ENCODE data around the gene SOX6.
"Not testable (repeated sequence)": the region's sequence is repeated elsewhere in the genome, so short reads cannot be mapped to it uniquely, and the experiment has no call there.

SOX6 gene

GRCh38 chr11:16078936-16079335, 277.4 kb downstream of the SOX6 start:
- Histone ChIP-seq H3K9me3 (no peaks in the 10 kb centered on the region), H3K27ac (no peak overlapping the region), H3K36me3 (no peaks in the 10 kb centered on the region), H3K4me1 (ENCODE audit: control insufficient read depth in 1 of 2, insufficient read depth in 1 of 2, low read depth in 1 of 2, low read length in 1 of 2) (no peaks in the 10 kb centered on the region), H3K4me3 (ENCODE audit: low read depth in 1 of 2, low read length in 1 of 2) (no peak overlapping the region), H3K27me3 (no peaks in the 10 kb centered on the region)
- TF ChIP-seq CTCF (IDR thresholded peaks at IDR 0.05) = no peak

- H3K36me3 ChIP-seq = no peaks in the 10 kb centered on the region
- no peak for TF ChIP-seq CTCF (IDR thresholded peaks at IDR 0.05)
- H3K4me1 ChIP-seq (ENCODE audit: control insufficient read depth in 1 of 2, insufficient read depth in 1 of 2, low read depth in 1 of 2, low read length in 1 of 2) = peaks cover 3 to 13% of the 10 kb centered on the region in 2 experiments
- no peaks in the 10 kb centered on the region for H3K9me3 ChIP-seq
- H3K27ac ChIP-seq = no peak overlapping the region
- no peaks in the 10 kb centered on the region for H3K27me3 ChIP-seq
- H3K4me3 ChIP-seq (ENCODE audit: low read depth in 1 of 2, low read length in 1 of 2) = no peak overlapping the region
These were observed 285.8 kb downstream of the SOX6 start for GRCh38 chr11:16070573-16070972.

GRCh38 chr11:16067268-16067667, 289.1 kb downstream of the SOX6 start:
- not testable (repeated sequence) for H3K27ac ChIP-seq; H3K9me3 ChIP-seq; H3K36me3 ChIP-seq; H3K27me3 ChIP-seq; H3K4me3 ChIP-seq (ENCODE audit: low read depth in 1 of 2, low read length in 1 of 2)
- H3K4me1 ChIP-seq (ENCODE audit: control insufficient read depth in 1 of 2, insufficient read depth in 1 of 2, low read depth in 1 of 2, low read length in 1 of 2) = peaks cover 12 to 29% of the 10 kb centered on the region in 2 experiments

GRCh38 chr11:16059332-16059731, 297.0 kb downstream of the SOX6 start:
- no peaks in the 10 kb centered on the region for H3K27me3 ChIP-seq
- H3K36me3 ChIP-seq = no peaks in the 10 kb centered on the region
- H3K4me3 ChIP-seq (ENCODE audit: low read depth in 1 of 2, low read length in 1 of 2) = no peak overlapping the region
- H3K9me3 ChIP-seq = no peaks in the 10 kb centered on the region
- peaks cover 34 to 36% of the 10 kb centered on the region in 2 experiments for H3K4me1 ChIP-seq (ENCODE audit: control insufficient read depth in 1 of 2, insufficient read depth in 1 of 2, low read depth in 1 of 2, low read length in 1 of 2)
- no peak overlapping the region for H3K27ac ChIP-seq
- no peak for TF ChIP-seq CTCF (IDR thresholded peaks at IDR 0.05)

GRCh38 chr11:16058671-16059070, 297.7 kb downstream of the SOX6 start:
- TF ChIP-seq CTCF (IDR thresholded peaks at IDR 0.05) = no peak
- H3K27ac ChIP-seq = no peak overlapping the region
- no peak overlapping the region for H3K4me3 ChIP-seq (ENCODE audit: low read depth in 1 of 2, low read length in 1 of 2)
- peaks cover 35 to 36% of the 10 kb centered on the region in 2 experiments for H3K4me1 ChIP-seq (ENCODE audit: control insufficient read depth in 1 of 2, insufficient read depth in 1 of 2, low read depth in 1 of 2, low read length in 1 of 2)
- H3K36me3 ChIP-seq = no peaks in the 10 kb centered on the region
- H3K9me3 ChIP-seq = no peaks in the 10 kb centered on the region
- no peaks in the 10 kb centered on the region for H3K27me3 ChIP-seq

GRCh38 chr11:16052750-16053149, 303.6 kb downstream of the SOX6 start:
- H3K4me1 ChIP-seq (ENCODE audit: control insufficient read depth in 1 of 2, insufficient read depth in 1 of 2, low read depth in 1 of 2, low read length in 1 of 2) = peaks cover 36 to 43% of the 10 kb centered on the region in 2 experiments
- no peaks in the 10 kb centered on the region for H3K9me3 ChIP-seq
- H3K27me3 ChIP-seq = no peaks in the 10 kb centered on the region
- H3K36me3 ChIP-seq = no peaks in the 10 kb centered on the region
- H3K27ac ChIP-seq = peak overlapping the region; percentile 11
- no peak overlapping the region for H3K4me3 ChIP-seq (ENCODE audit: low read depth in 1 of 2, low read length in 1 of 2)
- no peak for TF ChIP-seq CTCF (IDR thresholded peaks at IDR 0.05)
